Pancreas (tissue), 10 donors: ENCODE results near the gene DCP2. TPM values are rescaled to one million over a fixed set of nuclear protein-coding genes. Genes with fewer than 3 reads are reported as not detected.

Source experiments
- ATAC-seq, 4 donors: fragments of 200-7000 bp; cut with Tn5 transposase; one replicate each; pipeline versions ENCODE4 v1.8.0 to v1.9.1; 2020; ENCODE audit warnings: mild to moderate bottlenecking in 4 of 4, moderate library complexity in 4 of 4
- DNase-seq, 6 donors: peaks; one replicate each; pipeline ENCODE4 v3.0.0-alpha.2; 2020
- FAIRE-seq: peaks from 2 replicates; lab custom pipeline; 2012; peaks lifted over from hg19 to GRCh38; lab: Jason Lieb, UNC
- H3K27ac ChIP-seq, 4 donors: fragments of 200-600 bp; sonication (generic); 1 replicate in 3 of 4; 2 replicates in 1 of 4; pipeline versions ENCODE4 v1.5.0 to v1.8.0; 2020
- H3K27me3 ChIP-seq, 4 donors: fragments of 200-600 bp; one replicate each; pipeline ENCODE4 v1.8.0; 2021
- H3K36me3 ChIP-seq, 3 donors: fragments of 200-600 bp; sonication (generic) in 1 of 3; one replicate each; pipeline versions ENCODE4 v1.5.0 to v1.8.0; 2020 to 2021
- H3K4me1 ChIP-seq, 3 donors: fragments of 200-600 bp; one replicate each; pipeline ENCODE4 v1.8.0; 2021
- H3K4me3 ChIP-seq, 4 donors: fragments of 200-600 bp; sonication (generic) in 2 of 4; one replicate each; pipeline versions ENCODE4 v1.5.0 to v1.8.0; 2020 to 2021
- H3K9me3 ChIP-seq, 4 donors: fragments of 200-600 bp; one replicate each; pipeline ENCODE4 v1.8.0; 2021
- WGBS, 2 donors: extraction: QIAGEN DNeasy Blood & Tissue Kit; methylation state at CpG; one replicate each; pipeline ENCODE4 v1.1.7; 2013; 5-methylcytosine and 5-hydroxymethylcytosine counted together
- intact Hi-C, 3 donors: fragments of 100-400 bp; cut with DNase I; formaldehyde crosslinking; loops; one replicate each; pipeline versions ENCODE4 v1.11.1 to v1.14.2; 2022
- polyA plus RNA-seq, 2 donors: library from polyadenylated mRNA; stranded (reverse); fragments of 200-250 nt; gene quantifications; one replicate each; pipeline ENCODE4 v1.2.3, GENCODE V29; 2013
- total RNA-seq, 6 donors: library from RNA; stranded (reverse); fragmentation: NEBNext Ultra II Directional in 4 of 6; extraction: Animal tissue kit (Norgen Biotek cat#: 25700) in 4 of 6; gene quantifications; one replicate each; pipeline versions ENCODE4 v1.2.1 to v1.2.4, GENCODE V29; 2021 to 2023
- TF ChIP-seq, protein P1 (sequence below), 4 donors: fragments of 200-600 bp; sonication (generic) in 3 of 4; IDR thresholded peaks; one replicate each; pipeline versions ENCODE4 v1.5.0 to v1.8.0; 2021; ENCODE audit warnings: antibody characterized with exemption in 4 of 4
- donor health status: healthy with polysubstance abuse.
- donor health status: DM: no; HTN: no; CAD: no; lungs with moderate emphysema.
- donor health status: DM: no; HTN: no; CAD: no.
- donor health status: control.
- donor health status: control.
- donor health status: Bipolar disorder and iron deficiency.
- donor health status: DM: yes; HTN: yes; CAD: no.
- donor health status: DM: no; HTN: no; CAD: no.
- donor health status: DM: no; HTN: no; CAD: no.
- donor health status: DM: yes; HTN: yes; CAD: no.

DCP2 gene
- total and polyA plus RNA-seq, 8 donors, result 2.7 to 28.3 (median 11.5) TPM

- WGBS, 2 donors, result 91 to 100% methylated on average over 1 of the region's 1 CpG
- DNase-seq, result no peak
- H3K27ac ChIP-seq, result no peak overlapping the region
- no peaks in the 10 kb centered on the region for H3K27me3 ChIP-seq
- TF ChIP-seq, protein P1, sequence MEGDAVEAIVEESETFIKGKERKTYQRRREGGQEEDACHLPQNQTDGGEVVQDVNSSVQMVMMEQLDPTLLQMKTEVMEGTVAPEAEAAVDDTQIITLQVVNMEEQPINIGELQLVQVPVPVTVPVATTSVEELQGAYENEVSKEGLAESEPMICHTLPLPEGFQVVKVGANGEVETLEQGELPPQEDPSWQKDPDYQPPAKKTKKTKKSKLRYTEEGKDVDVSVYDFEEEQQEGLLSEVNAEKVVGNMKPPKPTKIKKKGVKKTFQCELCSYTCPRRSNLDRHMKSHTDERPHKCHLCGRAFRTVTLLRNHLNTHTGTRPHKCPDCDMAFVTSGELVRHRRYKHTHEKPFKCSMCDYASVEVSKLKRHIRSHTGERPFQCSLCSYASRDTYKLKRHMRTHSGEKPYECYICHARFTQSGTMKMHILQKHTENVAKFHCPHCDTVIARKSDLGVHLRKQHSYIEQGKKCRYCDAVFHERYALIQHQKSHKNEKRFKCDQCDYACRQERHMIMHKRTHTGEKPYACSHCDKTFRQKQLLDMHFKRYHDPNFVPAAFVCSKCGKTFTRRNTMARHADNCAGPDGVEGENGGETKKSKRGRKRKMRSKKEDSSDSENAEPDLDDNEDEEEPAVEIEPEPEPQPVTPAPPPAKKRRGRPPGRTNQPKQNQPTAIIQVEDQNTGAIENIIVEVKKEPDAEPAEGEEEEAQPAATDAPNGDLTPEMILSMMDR (IDR thresholded peaks at IDR 0.05), result no peak
- ATAC-seq, result no peak
- no peaks in the 10 kb centered on the region for H3K36me3 ChIP-seq
- H3K9me3 ChIP-seq, result no peaks in the 10 kb centered on the region
- H3K4me1 ChIP-seq, result no peaks in the 10 kb centered on the region
- FAIRE-seq, result no peak
- intact Hi-C loops, result no loop called here
- no peak overlapping the region for H3K4me3 ChIP-seq
These were observed 88.2 kb downstream of the DCP2 start for GRCh38 chr5:113064806-113065205.

GRCh38 chr5:113065626-113066025, 89.0 kb downstream of the DCP2 start:
- WGBS, 2 donors, result 86 to 94% methylated on average over 2 of the region's 2 CpGs
- H3K27ac ChIP-seq, result no peak overlapping the region
- no peaks in the 10 kb centered on the region for H3K9me3 ChIP-seq
- H3K27me3 ChIP-seq, result no peaks in the 10 kb centered on the region
- TF ChIP-seq, protein P1 (IDR thresholded peaks at IDR 0.05), result no peak
- H3K4me1 ChIP-seq, result no peaks in the 10 kb centered on the region
- H3K36me3 ChIP-seq, result no peaks in the 10 kb centered on the region
- DNase-seq, result no peak
- H3K4me3 ChIP-seq, result no peak overlapping the region
- no peak for FAIRE-seq
- intact Hi-C loops, result no loop called here
- no peak for ATAC-seq

- H3K27me3 ChIP-seq, result no peaks in the 10 kb centered on the region
- FAIRE-seq, result no peak
- peak in 2 of 4 donors; percentile 48 to 80 for ATAC-seq
- H3K9me3 ChIP-seq, result no peaks in the 10 kb centered on the region
- H3K4me3 ChIP-seq, result no peak overlapping the region
- intact Hi-C loops, result no loop called here
- WGBS, 2 donors, result 85 to 88% methylated on average over 19 of the region's 19 CpGs
- TF ChIP-seq, protein P1 (IDR thresholded peaks at IDR 0.05), result no peak
- no peak overlapping the region for H3K27ac ChIP-seq
- DNase-seq, result no peak
- H3K4me1 ChIP-seq, result no peaks in the 10 kb centered on the region
- no peaks in the 10 kb centered on the region for H3K36me3 ChIP-seq
These were observed 91.2 kb downstream of the DCP2 start for GRCh38 chr5:113067635-113068344.

DNA sequence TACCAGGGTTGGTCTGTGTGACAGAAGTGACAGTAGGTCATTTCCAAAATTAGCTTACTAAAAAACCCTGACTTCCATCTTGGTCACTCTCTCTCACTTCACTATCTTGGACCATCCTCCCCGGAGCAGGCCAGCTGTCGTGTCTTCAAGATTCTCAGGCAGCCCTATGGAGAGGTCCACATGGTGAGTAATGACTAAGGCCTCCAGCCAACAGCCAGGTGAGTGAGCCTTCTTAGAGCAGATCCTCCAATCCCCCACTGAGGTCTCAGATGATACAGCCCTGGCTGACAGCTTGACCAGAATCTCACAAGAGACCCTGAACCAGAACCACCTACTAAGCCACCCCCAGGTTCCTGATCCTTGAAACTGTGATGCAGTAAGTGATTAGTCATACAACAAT, 92.0 kb downstream of the DCP2 start:
- FAIRE-seq, result no peak
- Histone ChIP-seq H3K4me1 (no peaks in the 10 kb centered on the region), H3K36me3 (no peaks in the 10 kb centered on the region), H3K9me3 (no peaks in the 10 kb centered on the region), H3K27me3 (no peaks in the 10 kb centered on the region), H3K4me3 (no peak overlapping the region), H3K27ac (no peak overlapping the region)
- TF ChIP-seq, protein P1 (IDR thresholded peaks at IDR 0.05), result no peak
- intact Hi-C loops, result no loop called here
- no peak for DNase-seq
- WGBS, 2 donors, result 80 to 83% methylated on average over 2 of the region's 2 CpGs
- no peak for ATAC-seq

Other genes starting within 250 kb of the DCP2 start
- 10 to 100 TPM; 11.7 to 24.0 (median 16.5) TPM for gene APC, start 238.9 kb upstream of the DCP2 start, total RNA-seq
- gene APC, start 238.9 kb upstream of the DCP2 start, polyA plus RNA-seq, result 1 to 10 TPM; 4.2 to 4.3 TPM
- gene SRP19, start 115.5 kb upstream of the DCP2 start, total RNA-seq, result 10 to 100 TPM; 12.4 to 26.6 (median 21.5) TPM
- gene SRP19, start 115.5 kb upstream of the DCP2 start, polyA plus RNA-seq, result 10 to 100 TPM; 70.3 to 72.4 TPM
- 10 to 100 TPM; 67.0 to 84.7 (median 74.2) TPM for gene REEP5, start 54.6 kb upstream of the DCP2 start, total RNA-seq
- gene REEP5, start 54.6 kb upstream of the DCP2 start, polyA plus RNA-seq, result 10 to 100 TPM; 33.0 to 54.9 TPM